BE2C (cell line): ENCODE data around the gene TEX22.

Source experiments
- DNase-seq: peaks from one replicate; pipeline ENCODE4 v3.0.0-alpha.2; 2020
- H3K27me3 ChIP-seq: fragments of 250-450 bp; sonication (Bioruptor Pico); 2 replicates; pipeline ENCODE4 v1.5.1; 2020; ENCODE audit warnings: mild to moderate bottlenecking
- H3K36me3 ChIP-seq: fragments of 250-450 bp; sonication (Bioruptor Pico); 2 replicates; pipeline ENCODE4 v1.5.1; 2020; ENCODE audit warnings: mild to moderate bottlenecking
- H3K4me1 ChIP-seq: fragments of 250-450 bp; sonication (Bioruptor Pico); 2 replicates; pipeline ENCODE4 v1.5.1; 2020
- H3K4me3 ChIP-seq: 2 replicates; pipeline ENCODE4 v1.5.1; 2011; ENCODE audit warnings: low read depth, low read length
- H3K9me3 ChIP-seq: fragments of 250-450 bp; sonication (Bioruptor Pico); 2 replicates; pipeline ENCODE4 v1.5.1; 2020
- TF ChIP-seq, protein P1 (sequence below): IDR thresholded peaks from 2 replicates; pipeline ENCODE4 v1.5.1; 2012; ENCODE audit warnings: mild to moderate bottlenecking, low read depth, low read length

Gene TEX22

DNA sequence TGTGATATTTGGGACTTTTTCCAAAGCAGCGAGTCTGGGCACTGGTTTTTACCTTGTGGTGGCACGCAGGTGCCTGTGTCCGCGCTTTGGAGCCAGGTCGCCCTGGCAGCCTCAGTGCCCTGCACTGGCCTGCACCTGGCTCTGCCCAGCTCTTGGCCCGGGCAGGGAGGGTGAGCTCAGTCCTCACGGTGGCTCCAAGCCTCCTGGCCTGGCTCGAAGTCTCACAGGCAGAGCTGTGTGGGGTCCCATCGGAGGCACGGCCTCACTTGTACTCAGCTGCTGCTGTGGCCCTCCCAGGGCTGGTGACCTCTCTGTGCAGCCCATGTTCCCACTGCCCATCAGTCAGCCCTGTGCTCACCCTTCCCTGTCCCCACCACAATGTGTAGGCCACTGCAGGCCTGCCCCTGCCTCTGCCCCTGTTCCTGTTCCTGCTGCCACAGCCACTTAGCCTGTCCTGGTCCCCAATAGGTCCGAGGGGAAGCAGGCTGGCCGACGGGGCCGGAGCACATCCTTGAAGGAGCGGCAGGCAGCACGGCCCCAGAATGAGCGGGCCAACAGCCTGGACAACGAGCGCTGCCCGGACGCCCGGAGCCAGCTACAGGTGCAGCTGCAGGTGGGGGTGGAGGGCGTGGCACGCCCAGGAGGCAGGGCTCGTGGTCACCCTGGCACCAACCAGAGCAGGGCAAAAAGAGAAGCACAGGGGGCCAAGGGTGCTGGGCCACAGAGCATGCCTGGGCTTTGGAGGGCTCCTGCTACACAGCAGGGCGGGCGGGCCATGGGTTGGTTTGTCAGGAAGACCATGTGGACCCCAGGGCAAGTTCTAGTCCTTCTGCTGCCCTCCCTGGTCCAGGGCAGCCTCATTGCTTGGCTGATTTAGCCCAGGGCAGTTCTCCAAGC is 16.6 kb upstream of the TEX22 start:
- Histone ChIP-seq H3K4me1 (no peaks in the 10 kb centered on the region), H3K36me3 (no peaks in the 10 kb centered on the region), H3K27me3 (no peaks in the 10 kb centered on the region), H3K4me3 (no peak overlapping the region), H3K9me3 (no peaks in the 10 kb centered on the region)
- TF ChIP-seq, protein P1, sequence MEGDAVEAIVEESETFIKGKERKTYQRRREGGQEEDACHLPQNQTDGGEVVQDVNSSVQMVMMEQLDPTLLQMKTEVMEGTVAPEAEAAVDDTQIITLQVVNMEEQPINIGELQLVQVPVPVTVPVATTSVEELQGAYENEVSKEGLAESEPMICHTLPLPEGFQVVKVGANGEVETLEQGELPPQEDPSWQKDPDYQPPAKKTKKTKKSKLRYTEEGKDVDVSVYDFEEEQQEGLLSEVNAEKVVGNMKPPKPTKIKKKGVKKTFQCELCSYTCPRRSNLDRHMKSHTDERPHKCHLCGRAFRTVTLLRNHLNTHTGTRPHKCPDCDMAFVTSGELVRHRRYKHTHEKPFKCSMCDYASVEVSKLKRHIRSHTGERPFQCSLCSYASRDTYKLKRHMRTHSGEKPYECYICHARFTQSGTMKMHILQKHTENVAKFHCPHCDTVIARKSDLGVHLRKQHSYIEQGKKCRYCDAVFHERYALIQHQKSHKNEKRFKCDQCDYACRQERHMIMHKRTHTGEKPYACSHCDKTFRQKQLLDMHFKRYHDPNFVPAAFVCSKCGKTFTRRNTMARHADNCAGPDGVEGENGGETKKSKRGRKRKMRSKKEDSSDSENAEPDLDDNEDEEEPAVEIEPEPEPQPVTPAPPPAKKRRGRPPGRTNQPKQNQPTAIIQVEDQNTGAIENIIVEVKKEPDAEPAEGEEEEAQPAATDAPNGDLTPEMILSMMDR = no peak
- DNase-seq = no peak

DNA sequence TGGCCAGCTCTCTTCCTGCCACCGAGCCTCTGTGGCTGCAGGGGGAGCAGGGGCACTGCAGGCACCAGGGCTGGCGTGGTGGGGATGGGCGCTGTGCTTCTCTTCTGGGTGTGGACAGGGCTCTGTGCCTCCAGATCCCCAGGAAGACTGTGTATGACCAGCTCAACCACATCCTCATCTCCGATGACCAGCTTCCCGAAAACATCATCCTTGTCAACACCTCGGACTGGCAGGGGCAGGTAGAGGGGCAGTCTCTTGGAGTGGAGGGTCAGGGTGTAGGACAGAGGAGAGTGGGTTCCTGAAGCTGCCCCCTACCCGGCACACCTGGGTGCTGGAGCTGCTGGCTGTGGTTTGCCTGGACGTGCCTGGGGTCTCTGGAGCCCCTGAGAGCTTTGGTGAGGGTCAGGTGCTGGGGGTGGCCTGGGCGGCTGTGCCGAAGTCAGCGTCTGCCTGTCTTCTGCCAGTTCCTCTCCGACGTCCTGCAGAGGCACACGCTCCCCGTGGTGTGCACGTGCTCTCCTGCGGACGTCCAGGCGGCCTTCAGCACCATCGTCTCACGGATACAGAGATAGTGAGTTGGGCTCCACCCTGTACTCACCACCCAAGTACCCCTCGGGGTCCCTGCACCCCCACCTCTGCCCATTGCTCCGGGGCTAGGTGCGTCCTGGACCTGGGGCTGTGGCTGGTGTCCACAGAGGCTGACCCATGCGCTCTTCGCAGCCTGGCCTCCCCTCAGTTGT is 15.8 kb upstream of the TEX22 start:
- Histone ChIP-seq H3K4me1 (no peaks in the 10 kb centered on the region), H3K36me3 (no peaks in the 10 kb centered on the region), H3K4me3 (no peak overlapping the region), H3K27me3 (no peaks in the 10 kb centered on the region), H3K9me3 (no peaks in the 10 kb centered on the region)
- DNase-seq = peak; percentile 7
- TF ChIP-seq, protein P1 = no peak

DNA sequence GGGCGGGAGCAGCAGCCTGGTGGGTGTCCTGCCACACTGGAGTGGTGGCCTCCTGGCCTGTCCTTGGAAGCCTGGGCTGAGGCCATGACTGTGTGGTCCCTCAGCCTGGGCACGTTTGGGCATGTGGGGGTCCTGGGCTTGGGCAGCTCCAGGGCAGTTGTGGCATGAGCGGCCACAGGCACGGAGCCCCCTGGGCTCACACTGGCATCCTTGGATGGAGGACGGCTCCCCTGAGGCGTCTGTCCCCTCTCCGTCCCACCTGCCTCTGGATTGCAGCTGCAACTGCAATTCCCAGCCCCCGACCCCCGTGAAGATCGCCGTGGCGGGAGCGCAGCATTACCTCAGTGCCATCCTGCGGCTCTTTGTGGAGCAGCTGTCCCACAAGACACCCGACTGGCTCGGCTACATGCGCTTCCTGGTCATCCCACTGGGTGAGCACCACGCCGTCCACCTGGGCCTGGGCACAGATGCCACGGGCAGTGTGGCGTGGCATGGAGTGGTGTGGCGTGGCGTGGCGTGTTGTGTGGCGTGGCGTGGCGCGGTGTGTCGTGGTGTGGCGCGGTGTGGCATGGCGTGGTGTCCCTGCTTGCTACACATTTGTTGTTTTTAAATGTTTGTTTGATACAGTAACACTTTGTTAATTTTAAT is 15.1 kb upstream of the TEX22 start:
- Histone ChIP-seq H3K9me3 (no peaks in the 10 kb centered on the region), H3K4me1 (no peaks in the 10 kb centered on the region), H3K4me3 (no peak overlapping the region), H3K27me3 (no peaks in the 10 kb centered on the region), H3K36me3 (no peaks in the 10 kb centered on the region)
- peak; percentile 8 for DNase-seq
- TF ChIP-seq, protein P1 = no peak

DNA sequence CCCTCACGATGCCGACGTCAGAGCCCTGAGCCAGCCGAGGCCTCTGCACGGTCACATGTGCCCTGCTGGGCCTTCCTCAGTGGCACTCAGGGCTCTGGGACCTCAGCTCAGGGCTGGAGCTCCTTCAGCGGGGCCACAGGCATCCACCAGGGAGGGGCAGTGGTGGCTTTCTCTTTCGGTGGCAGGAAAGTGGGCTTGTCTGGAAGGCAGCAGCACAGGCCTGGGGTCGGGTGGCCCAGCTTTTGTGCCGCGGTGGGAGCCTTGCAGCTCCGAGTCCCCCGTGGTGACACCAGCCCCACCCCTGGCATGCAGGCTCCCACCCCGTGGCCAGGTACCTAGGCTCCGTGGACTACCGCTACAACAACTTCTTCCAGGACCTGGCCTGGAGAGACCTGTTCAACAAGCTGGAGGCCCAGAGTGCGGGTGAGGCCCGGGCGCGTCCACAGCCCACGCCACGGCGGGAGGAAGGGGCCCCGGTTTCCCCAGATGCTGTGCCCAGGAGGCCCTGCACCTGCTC is 14.2 kb upstream of the TEX22 start:
- no peaks in the 10 kb centered on the region for H3K36me3 ChIP-seq
- H3K4me1 ChIP-seq = no peaks in the 10 kb centered on the region
- DNase-seq = peak; percentile 6
- TF ChIP-seq, protein P1 = no peak
- no peak overlapping the region for H3K4me3 ChIP-seq
- no peaks in the 10 kb centered on the region for H3K27me3 ChIP-seq
- H3K9me3 ChIP-seq = no peaks in the 10 kb centered on the region

DNA sequence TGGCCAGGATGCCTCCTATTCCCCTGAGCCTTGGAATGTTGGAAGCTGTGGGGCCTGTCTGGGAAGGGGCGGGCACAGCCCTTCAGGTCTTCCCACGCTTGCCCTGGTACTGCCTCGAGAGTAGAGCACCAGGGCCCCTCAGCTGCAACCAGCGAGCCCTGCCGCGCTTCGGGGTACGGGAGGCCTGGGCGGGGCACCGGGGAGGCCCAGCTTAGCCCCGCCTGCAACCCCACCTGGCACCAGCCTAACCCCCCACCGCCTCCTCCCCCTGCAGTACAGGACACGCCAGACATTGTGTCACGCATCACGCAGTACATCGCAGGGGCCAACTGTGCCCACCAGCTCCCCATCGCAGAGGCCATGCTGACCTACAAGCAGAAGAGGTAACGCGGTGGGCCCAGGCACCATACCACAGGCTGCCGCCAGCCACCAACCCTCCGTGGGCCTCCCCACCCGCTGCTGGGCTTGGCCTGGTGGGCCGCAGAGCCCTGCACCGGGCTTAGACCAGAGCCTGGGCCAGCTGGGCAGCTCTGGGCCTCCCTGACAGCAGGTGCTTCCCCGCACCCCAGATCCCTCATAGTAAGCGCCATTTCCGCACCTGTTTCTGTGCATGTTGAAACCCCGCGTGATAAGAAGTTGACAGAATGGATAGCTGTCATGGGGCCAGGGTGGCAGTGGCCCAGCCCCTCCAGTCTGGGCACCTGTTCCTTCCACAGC is 13.6 kb upstream of the TEX22 start:
- Histone ChIP-seq H3K27me3 (no peaks in the 10 kb centered on the region), H3K4me1 (no peaks in the 10 kb centered on the region), H3K36me3 (no peaks in the 10 kb centered on the region), H3K4me3 (no peak overlapping the region), H3K9me3 (no peaks in the 10 kb centered on the region)
- DNase-seq = peak; percentile 9
- TF ChIP-seq, protein P1 = no peak
